ENCODE data around the gene RNF168. TPM values are rescaled to one million over a fixed set of nuclear protein-coding genes. Genes with fewer than 3 reads are reported as not detected.

The RNF168 gene
- total RNA-seq, 3 donors from 2014 or later (not counting 1 experiment from before 2014, with no cell fraction given) = 34.5 to 45.0 (median 42.0) TPM

DNA sequence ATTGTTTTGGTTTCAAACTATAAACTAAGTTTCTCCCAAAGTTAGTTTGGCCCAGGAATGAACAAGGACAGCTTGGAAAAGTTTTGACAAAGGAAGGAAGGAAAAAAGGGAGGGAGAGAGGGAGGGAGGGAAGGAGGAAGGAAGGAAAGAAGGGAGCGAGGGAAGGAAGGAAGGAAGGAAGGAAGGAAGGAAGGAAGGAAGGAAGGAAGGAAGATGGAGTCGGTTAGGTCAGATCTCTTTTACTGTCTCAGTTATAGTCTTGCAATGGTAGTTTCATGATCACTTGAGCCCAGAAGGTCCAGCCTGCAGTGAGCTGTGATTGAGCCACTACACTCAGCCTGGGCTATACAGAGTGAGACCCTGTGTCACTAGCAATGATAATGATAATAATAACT lies 59.1 kb downstream of the RNF168 start:
- Histone ChIP-seq H3K4me1 (ENCODE audit: control insufficient read depth, insufficient read depth, low read length) (no peaks in the 10 kb centered on the region), H3K9me3 (ENCODE audit: control insufficient read depth, insufficient read depth, low read length) (no peaks in the 10 kb centered on the region), H3K4me3 (ENCODE audit: low read length) (no peak overlapping the region), H3K27me3 (ENCODE audit: control insufficient read depth, insufficient read depth, low read length) (no peaks in the 10 kb centered on the region), H3K27ac (ENCODE audit: low read length) (no peak overlapping the region), H3K36me3 (ENCODE audit: control insufficient read depth, insufficient read depth, low read length) (no peaks in the 10 kb centered on the region)
- Mint-ChIP-seq H3K36me3 (no peaks in the 10 kb centered on the region), H3K4me3 (no peak overlapping the region), H3K27me3 (ENCODE audit: low read depth in 2 of 2) (no peaks in the 10 kb centered on the region), H3K9me3 (no peaks in the 10 kb centered on the region), H3K4me1 (peaks cover 0 to 6% of the 10 kb centered on the region in 2 donors), H3K27ac (no peak overlapping the region)
- no peak for TF ChIP-seq CTCF (IDR thresholded peaks at IDR 0.05)
- no peak for ATAC-seq
- intact Hi-C loops (cut with micrococcal nuclease) = no loop called here
- DNase-seq = no peak
- WGBS (ENCODE audit: insufficient coverage) = 27% methylated on average over 2 of the region's 2 CpGs

DNA sequence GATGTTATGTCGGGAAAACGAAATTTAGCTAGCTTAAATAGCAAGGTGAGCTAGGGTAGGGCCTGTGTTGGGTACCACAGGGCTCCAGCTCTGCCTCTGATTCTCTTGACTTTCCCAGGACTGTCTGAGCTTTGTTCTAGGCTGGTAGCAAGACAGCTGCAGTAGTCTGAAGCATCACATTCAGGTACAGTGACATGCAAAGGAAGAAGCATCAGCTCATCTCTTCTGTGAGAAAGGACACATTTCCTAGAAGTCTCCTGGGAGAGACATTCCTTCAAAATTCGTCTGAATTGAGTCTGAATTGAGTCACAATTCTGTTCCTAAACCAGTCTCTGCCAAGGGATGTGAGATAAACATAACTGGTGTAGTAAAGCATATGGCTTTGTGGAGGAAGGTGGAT lies 62.9 kb downstream of the RNF168 start:
- H3K36me3 Mint-ChIP-seq = no peaks in the 10 kb centered on the region
- no peaks in the 10 kb centered on the region for H3K27me3 Mint-ChIP-seq (ENCODE audit: low read depth in 2 of 2)
- H3K9me3 Mint-ChIP-seq = no peaks in the 10 kb centered on the region
- no peak overlapping the region for H3K4me3 Mint-ChIP-seq
- DNase-seq (no peak), ATAC-seq (no peak)
- intact Hi-C loops (cut with micrococcal nuclease) = no loop called here
- no peak for TF ChIP-seq CTCF (IDR thresholded peaks at IDR 0.05)
- peaks cover 0 to 6% of the 10 kb centered on the region in 2 donors for H3K4me1 Mint-ChIP-seq
- H3K27ac ChIP-seq (ENCODE audit: low read length) = no peak overlapping the region
- H3K4me1 ChIP-seq (ENCODE audit: control insufficient read depth, insufficient read depth, low read length) = no peaks in the 10 kb centered on the region
- H3K36me3 ChIP-seq (ENCODE audit: control insufficient read depth, insufficient read depth, low read length) = no peaks in the 10 kb centered on the region
- H3K9me3 ChIP-seq (ENCODE audit: control insufficient read depth, insufficient read depth, low read length) = no peaks in the 10 kb centered on the region
- H3K27ac Mint-ChIP-seq = no peak overlapping the region
- 68% methylated on average over 3 of the region's 3 CpGs for WGBS (ENCODE audit: insufficient coverage)
- H3K27me3 ChIP-seq (ENCODE audit: control insufficient read depth, insufficient read depth, low read length) = no peaks in the 10 kb centered on the region
- H3K4me3 ChIP-seq (ENCODE audit: low read length) = no peak overlapping the region

DNA sequence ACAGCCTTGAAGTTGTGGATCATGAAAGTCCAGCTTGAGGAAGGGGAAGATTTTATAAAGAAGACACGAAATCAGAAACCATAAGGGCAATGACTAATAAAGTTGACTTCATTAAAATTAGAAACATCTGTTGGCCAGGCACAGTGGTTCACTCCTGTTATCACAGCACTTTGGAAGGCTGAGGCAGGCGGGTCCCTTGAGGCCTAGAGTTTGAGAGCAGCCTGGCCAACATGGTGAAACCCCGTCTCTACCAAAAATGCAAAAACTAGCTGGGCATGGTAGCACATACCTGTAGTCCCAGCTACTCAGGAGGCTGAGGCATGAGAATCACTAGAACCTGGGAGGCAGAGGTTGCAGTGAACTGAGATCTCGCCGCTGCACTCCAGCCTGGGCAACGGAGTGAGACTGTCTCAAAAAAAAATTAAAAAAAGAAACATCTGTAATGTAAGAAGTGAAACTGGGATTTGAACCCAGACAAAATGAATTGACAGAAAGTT lies 63.5 kb downstream of the RNF168 start:
- H3K27ac Mint-ChIP-seq = no peak overlapping the region
- Histone ChIP-seq H3K4me1 (ENCODE audit: control insufficient read depth, insufficient read depth, low read length) (no peaks in the 10 kb centered on the region), H3K27me3 (ENCODE audit: control insufficient read depth, insufficient read depth, low read length) (no peaks in the 10 kb centered on the region), H3K4me3 (ENCODE audit: low read length) (no peak overlapping the region), H3K9me3 (ENCODE audit: control insufficient read depth, insufficient read depth, low read length) (no peaks in the 10 kb centered on the region), H3K27ac (ENCODE audit: low read length) (no peak overlapping the region), H3K36me3 (ENCODE audit: control insufficient read depth, insufficient read depth, low read length) (no peaks in the 10 kb centered on the region)
- ATAC-seq = no peak
- no peak for DNase-seq
- H3K9me3 Mint-ChIP-seq = no peaks in the 10 kb centered on the region
- intact Hi-C loops (cut with micrococcal nuclease) = no loop called here
- no peaks in the 10 kb centered on the region for H3K27me3 Mint-ChIP-seq (ENCODE audit: low read depth in 2 of 2)
- WGBS (ENCODE audit: insufficient coverage) = 84% methylated on average over 6 of the region's 6 CpGs
- peaks cover 0 to 6% of the 10 kb centered on the region in 2 donors for H3K4me1 Mint-ChIP-seq
- TF ChIP-seq CTCF (IDR thresholded peaks at IDR 0.05) = no peak
- H3K36me3 Mint-ChIP-seq = no peaks in the 10 kb centered on the region
- no peak overlapping the region for H3K4me3 Mint-ChIP-seq

Data from natural killer cell (primary cell).